HepG2 (cell line): ENCODE results near the gene CTDSP1. TPM values are rescaled to one million over a fixed set of nuclear protein-coding genes. Genes with fewer than 3 reads are reported as not detected.

Experiments used
- ATAC-seq: fragments of 200-7000 bp; cut with Tn5 transposase; 3 replicates; pipeline ENCODE4 v1.9.1; 2020; ENCODE audit warnings: mild to moderate bottlenecking, moderate library complexity
- BruUV-seq: library from RNA; stranded (reverse); fragments of 400-500 nt; replicated peaks from 2 replicates; lab custom pipeline; 2021; lab: Mats Ljungman, UMichigan
- CTCF ChIA-PET: fragments of 300-600 bp; formaldehyde crosslinking; extraction: SDS; loops from one replicate; lab custom pipeline; 2021; ENCODE audit warnings: low total read pairs, inconsistent platforms, low intra/inter-chr PET ratio; lab: Yijun Ruan, JAX
- POLR2A ChIA-PET: fragments of 350-600 bp; sonication (Branson Sonifier 250); formaldehyde crosslinking; loops from one replicate; lab custom pipeline; 2020; ENCODE audit warnings: antibody characterized with exemption, inconsistent platforms; lab: Yijun Ruan, JAX
- DNase-seq: peaks from one replicate; pipeline ENCODE4 v3.0.0-alpha.2; 2015; ENCODE audit warnings: low spot score
- FAIRE-seq: peaks from 3 replicates; lab custom pipeline; 2011; peaks lifted over from hg19 to GRCh38; lab: Jason Lieb, UNC
- H2AFZ ChIP-seq: one replicate; pipeline ENCODE4 v1.6.1; 2011; ENCODE audit warnings: low read length, inconsistent platforms
- H3K27ac ChIP-seq: fragments of 300-600 bp; 3 replicates; pipeline ENCODE4 v1.8.0; 2011; ENCODE audit warnings: mixed run types, mild to moderate bottlenecking, mixed read lengths, low read length, inconsistent platforms; ENCODE audit not compliant: insufficient read depth; ENCODE audit errors: extremely low read length
- H3K27me3 ChIP-seq, 2 experiments: fragments of 200-600 bp in 1 of 2; 2 replicates in 1 of 2; 3 replicates in 1 of 2; pipeline versions ENCODE4 v1.6.0 to v1.8.0; 2011; ENCODE audit warnings: low read length in 2 of 2, mild to moderate bottlenecking in 2 of 2, moderate library complexity in 2 of 2, inconsistent platforms in 1 of 2; ENCODE audit not compliant: insufficient read depth in 2 of 2, control insufficient read depth in 1 of 2
- H3K36me3 ChIP-seq, 2 experiments: fragments of 200-600 bp in 1 of 2; replicated peaks in 1 of 2; 2 replicates in 1 of 2; 3 replicates in 1 of 2; pipeline versions ENCODE4 v1.5.1 to v1.8.0; 2011; ENCODE audit warnings: low read length in 2 of 2, inconsistent platforms in 1 of 2; ENCODE audit not compliant: insufficient read depth in 2 of 2, control insufficient read depth in 1 of 2
- H3K4me1 ChIP-seq: 2 replicates; pipeline ENCODE4 v1.5.1; 2012; ENCODE audit warnings: low read length, inconsistent platforms; ENCODE audit not compliant: insufficient read depth
- H3K4me2 ChIP-seq: 2 replicates; pipeline ENCODE4 v1.6.0; 2011; ENCODE audit warnings: low read depth, low read length, inconsistent platforms
- H3K4me3 ChIP-seq, 3 experiments: fragments of 200-600 bp in 1 of 3; sonication (generic), shearing (Covaris generic) in 1 of 3; replicated peaks in 1 of 3; 2 replicates each; pipeline ENCODE4 v1.5.1; 2011 to 2016; ENCODE audit warnings: low read length in 3 of 3, inconsistent platforms in 2 of 3, low read depth in 2 of 3, mild to moderate bottlenecking in 2 of 3, control low read depth in 1 of 3, mixed read lengths in 1 of 3; ENCODE audit not compliant: insufficient read depth in 1 of 3
- H3K79me2 ChIP-seq: one replicate; pipeline ENCODE4 v1.6.1; 2011; ENCODE audit warnings: low read length, inconsistent platforms; ENCODE audit not compliant: insufficient read depth
- H3K9ac ChIP-seq: 2 replicates; pipeline ENCODE4 v1.6.0; 2011; ENCODE audit warnings: mild to moderate bottlenecking, low read depth, low read length, inconsistent platforms; ENCODE audit not compliant: insufficient read depth
- H3K9me3 ChIP-seq: 2 replicates; pipeline ENCODE4 v1.5.1; 2012; ENCODE audit warnings: mild to moderate bottlenecking, low read length
- H4K20me1 ChIP-seq: 2 replicates; pipeline ENCODE4 v1.6.0; 2011; ENCODE audit warnings: inconsistent platforms, mild to moderate bottlenecking, low read length, moderate library complexity; ENCODE audit not compliant: insufficient read depth
- ARID4A ChIP-seq: sonication (generic); formaldehyde crosslinking; IDR thresholded peaks from 2 replicates; pipeline ENCODE4 v1.5.0; 2020; ENCODE audit warnings: mild to moderate bottlenecking, missing genetic modification reagents, borderline replicate concordance
- BCL6 ChIP-seq: IDR thresholded peaks from 2 replicates; pipeline ENCODE4 v1.6.1; 2016; ENCODE audit warnings: missing genetic modification reagents, missing compliant biosample characterization
- CEBPG ChIP-seq: IDR thresholded peaks from 2 replicates; pipeline ENCODE4 v1.6.1; 2016
- GATAD2A ChIP-seq: IDR thresholded peaks from 2 replicates; pipeline ENCODE4 v1.6.1; 2016
- KLF6 ChIP-seq: IDR thresholded peaks from 2 replicates; pipeline ENCODE4 v1.8.0; 2016; ENCODE audit warnings: missing biosample characterization, missing genetic modification reagents
- MTF2 ChIP-seq: sonication (generic); formaldehyde crosslinking; IDR thresholded peaks from 2 replicates; pipeline ENCODE4 v1.5.0; 2020; ENCODE audit warnings: missing genetic modification reagents, borderline replicate concordance
- SALL1 ChIP-seq: sonication (generic); formaldehyde crosslinking; IDR thresholded peaks from 2 replicates; pipeline ENCODE4 v1.8.0; 2022; ENCODE audit warnings: mild to moderate bottlenecking, missing genetic modification reagents
- SOX6 ChIP-seq, 2 experiments: fragments of 450-650 bp in 1 of 2; sonication (generic) in 1 of 2; formaldehyde crosslinking in 1 of 2; IDR thresholded peaks; 2 replicates each; pipeline versions ENCODE4 v1.4.0 to v1.6.1; 2017 to 2020; ENCODE audit warnings: antibody characterized with exemption in 1 of 2, mild to moderate bottlenecking in 1 of 2, missing genetic modification reagents in 1 of 2
- USF2 ChIP-seq, 2 experiments: sonication (generic) in 1 of 2; formaldehyde crosslinking in 1 of 2; IDR thresholded peaks; 2 replicates each; pipeline versions ENCODE4 v1.5.1 to v1.6.1; 2011 to 2020; ENCODE audit warnings: borderline replicate concordance in 1 of 2, low read depth in 1 of 2, low read length in 1 of 2, mild to moderate bottlenecking in 1 of 2, missing genetic modification reagents in 1 of 2, moderate library complexity in 1 of 2
- ZNF30 ChIP-seq: sonication (generic); formaldehyde crosslinking; IDR thresholded peaks from 2 replicates; pipeline ENCODE4 v1.5.0; 2020; ENCODE audit warnings: mild to moderate bottlenecking, missing genetic modification reagents
- ZNF770 ChIP-seq: sonication (generic); formaldehyde crosslinking; IDR thresholded peaks from 2 replicates; pipeline ENCODE4 v1.5.0; 2020; ENCODE audit warnings: mild to moderate bottlenecking, missing genetic modification reagents
- WGBS: methylation state at CpG from one replicate; pipeline ENCODE4 v1.1.6; 2017; ENCODE audit warnings: low lambda C conversion rate; 5-methylcytosine and 5-hydroxymethylcytosine counted together
- in situ Hi-C: cut with HindIII; loops from 2 replicates; pipeline ENCODE4 v1.10.0; 2017; ENCODE audit warnings: low pct_unique_long_range_greater_than_20kb; ENCODE audit not compliant: extremely low pct_ligation_motif_present
- intact Hi-C: fragments of 100-400 bp; cut with micrococcal nuclease; formaldehyde crosslinking; loops from one replicate; pipeline ENCODE4 v1.10.0; 2022; ENCODE audit not compliant: unreplicated experiment
- polyA plus RNA-seq, 8 experiments: library from polyadenylated mRNA; depleted of rRNA in 3 of 8; stranded (reverse) in 7 of 8; unstranded in 1 of 8; fragments of >200 nt; fragmentation: Illumina TruSeq in 4 of 8; extraction: Trizol in 4 of 8; gene quantifications; 2 replicates each; pipeline versions ENCODE4 v1.2.1 to v1.2.3, GENCODE V29; 2011 to 2016; ENCODE audit warnings: low read depth in 4 of 8, missing spikeins in 1 of 8, mixed read lengths in 1 of 8; ENCODE audit not compliant: insufficient read depth in 1 of 8
- total RNA-seq, 5 experiments: library from RNA; depleted of rRNA; stranded (reverse); fragments of >200 nt; fragmentation: Illumina TruSeq; extraction: Trizol; gene quantifications; 2 replicates each; pipeline ENCODE4 v1.2.3, GENCODE V29; 2016; ENCODE audit warnings: low read depth in 1 of 5

Gene CTDSP1
- total and polyA plus RNA-seq, 2 of the 13 experiments (the other 11 are each of a cell fraction or from before 2014, with no cell fraction given), result 91.0 to 268 TPM

GRCh38 chr2:218370410-218371063, 29.1 kb upstream of the CTDSP1 start:
- Histone ChIP-seq H3K4me3 (peak overlapping the region in 1 of 3 experiments; percentile 0; a peak in 1 of 6 replicates), H3K27me3 (peaks cover 2% of the 10 kb centered on the region in 2 experiments; a peak in 2 of 5 replicates), H3K4me1 (peaks cover 49% of the 10 kb centered on the region), H4K20me1 (no peaks in the 10 kb centered on the region), H3K9me3 (no peaks in the 10 kb centered on the region), H3K36me3 (no peaks in the 10 kb centered on the region), H3K9ac (no peak overlapping the region), H3K4me2 (peak overlapping the region; percentile 63), H3K27ac (no peak overlapping the region), H2AFZ (no peak overlapping the region), H3K79me2 (no peaks in the 10 kb centered on the region)
- in situ Hi-C loops, result no loop called here
- peak; percentile 69 for ATAC-seq
- DNase-seq, result peak; percentile 57
- peak; percentile 34 for FAIRE-seq
- 3% methylated on average over 11 of the region's 11 CpGs for WGBS
- no TSS peak for BruUV-seq
- CTCF ChIA-PET, result no interaction called here
- POLR2A ChIA-PET, result interaction anchor here (0.7 to 1.9 kb wide), 8 partner anchors 13 to 83 kb away, joined by 3 to 11 read pairs (median 4); partner anchors contain the start of gene CATIP
- intact Hi-C loops, result loop anchor here (1.0 kb wide), 1 partner anchor 16 kb away; no protein-coding TSS in a partner anchor
- TF ChIP-seq SALL1 (CRISPR knock-in tag), result 0 out of 2 replicates have a peak, but pooled peaks have one; percentile 25
- TF ChIP-seq ZNF770 (CRISPR knock-in tag), result peak; percentile 74; the same call in 1 of the 2 replicates
- peak; percentile 32; the same call in 1 of the 2 replicates for TF ChIP-seq GATAD2A (CRISPR knock-in tag)
- TF ChIP-seq ARID4A (CRISPR knock-in tag), result peak; percentile 38; the same call in 1 of the 2 replicates
- TF ChIP-seq BCL6 (CRISPR knock-in tag), result peak; percentile 31; the same call in 1 of the 2 replicates
- TF ChIP-seq SOX6 (IDR thresholded peaks at IDR 0.05), result no peak
- peak; percentile 18; the same call in 1 of the 2 replicates for TF ChIP-seq SOX6 (CRISPR knock-in tag; IDR thresholded peaks at IDR 0.05)
- TF ChIP-seq ZNF30 (CRISPR knock-in tag), result no peak
- 0 out of 2 replicates have a peak, but pooled peaks have one; percentile 35 for TF ChIP-seq MTF2
- TF ChIP-seq CEBPG (CRISPR knock-in tag), result peak; percentile 69
- peak; percentile 12; the same call in 1 of the 2 replicates for TF ChIP-seq USF2 (IDR thresholded peaks at IDR 0.05; ENCODE audit: low read depth, low read length)
- no peak for TF ChIP-seq USF2 (CRISPR knock-in tag; IDR thresholded peaks at IDR 0.05; ENCODE audit: borderline replicate concordance)
- no peak for TF ChIP-seq KLF6 (CRISPR knock-in tag)
